ENCODE results near the gene TRIM8.

The TRIM8 gene

DNA sequence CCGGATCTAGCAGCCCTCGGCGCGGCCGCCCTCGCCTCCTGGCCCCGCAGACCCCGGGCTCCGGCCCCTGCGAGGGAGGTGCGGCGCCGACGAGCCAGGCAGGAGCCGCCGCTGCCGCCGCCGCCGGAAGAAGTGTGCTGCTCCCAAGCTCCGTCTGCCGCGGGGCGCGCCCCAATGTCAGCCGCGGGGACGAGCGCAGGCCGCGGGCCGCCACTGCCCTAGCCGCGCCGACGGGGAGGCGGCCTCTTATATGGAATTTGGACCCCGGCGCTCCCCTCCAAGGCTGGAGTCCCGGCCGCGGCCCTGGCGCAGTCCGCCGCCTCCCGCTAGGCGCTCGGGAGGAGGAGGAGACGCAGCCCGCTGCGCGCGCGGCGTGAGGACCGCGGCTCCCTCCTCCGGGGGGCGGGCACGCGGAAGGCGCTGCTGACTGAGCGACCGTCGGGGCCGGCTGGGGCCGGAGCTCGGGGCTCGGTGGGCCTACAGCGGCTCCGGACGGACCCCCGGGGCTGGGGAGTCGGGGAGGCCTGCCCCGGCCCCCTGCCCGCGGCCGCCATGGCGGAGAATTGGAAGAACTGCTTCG, at the start of gene TRIM8:
Gene TRIM8 (plus strand): TSS at position 414 of the 580 bp plus-strand sequence. CDS start 139 bp downstream, at position 553.
- DNase-seq, result no peak

GRCh38 chr10:102595293-102595692, 49.0 kb upstream of the TRIM8 start:
- no peak for DNase-seq

GRCh38 chr10:102595897-102596296, 48.4 kb upstream of the TRIM8 start:
- DNase-seq, result no peak

DNA sequence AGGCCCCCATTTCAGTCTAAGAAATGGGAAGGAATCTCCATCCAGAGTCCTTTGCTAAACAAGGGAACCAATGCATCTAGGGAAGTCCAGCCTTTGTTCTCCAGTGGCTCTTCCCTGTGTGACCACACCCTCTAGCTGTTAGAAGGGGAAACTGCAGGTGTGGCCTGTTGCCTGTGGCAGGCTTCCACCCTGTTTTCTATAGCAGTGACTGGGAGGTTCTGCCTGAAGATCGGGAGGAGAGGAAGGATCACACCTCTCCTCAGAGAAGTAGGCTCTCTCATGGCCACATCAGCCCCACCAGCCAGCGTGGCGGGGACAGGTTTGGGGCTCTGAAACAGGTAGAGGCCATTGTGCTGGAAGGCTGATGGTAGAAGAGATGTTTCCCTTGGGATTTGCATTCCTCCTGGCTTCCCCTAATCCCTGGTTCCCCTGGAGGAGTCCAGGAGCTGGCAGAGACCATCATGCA, 47.7 kb upstream of the TRIM8 start:
- DNase-seq, result peak; percentile 60

- DNase-seq, result no peak
These were observed 46.9 kb upstream of the TRIM8 start for GRCh38 chr10:102597131-102597991.

DNA sequence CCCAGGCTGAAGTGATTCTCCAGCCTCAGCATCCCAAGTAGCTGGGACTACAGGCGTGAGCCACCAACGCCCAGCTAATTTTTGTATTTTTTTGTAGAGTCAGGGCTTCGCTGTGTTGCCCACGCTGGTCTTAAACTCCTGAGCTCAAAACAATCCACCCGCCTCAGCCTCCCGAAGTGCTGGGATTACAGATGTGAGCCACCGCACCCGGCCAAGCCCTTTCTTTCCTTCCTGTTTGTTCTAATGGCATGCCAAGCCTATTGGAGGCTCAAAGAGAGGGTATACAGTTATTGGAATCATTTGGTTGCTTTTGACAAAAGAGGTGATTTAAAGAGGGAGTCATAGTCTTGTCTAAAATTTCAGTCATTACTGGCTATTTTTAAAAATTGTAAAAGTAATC, 46.0 kb upstream of the TRIM8 start:
- DNase-seq, result no peak

DNA sequence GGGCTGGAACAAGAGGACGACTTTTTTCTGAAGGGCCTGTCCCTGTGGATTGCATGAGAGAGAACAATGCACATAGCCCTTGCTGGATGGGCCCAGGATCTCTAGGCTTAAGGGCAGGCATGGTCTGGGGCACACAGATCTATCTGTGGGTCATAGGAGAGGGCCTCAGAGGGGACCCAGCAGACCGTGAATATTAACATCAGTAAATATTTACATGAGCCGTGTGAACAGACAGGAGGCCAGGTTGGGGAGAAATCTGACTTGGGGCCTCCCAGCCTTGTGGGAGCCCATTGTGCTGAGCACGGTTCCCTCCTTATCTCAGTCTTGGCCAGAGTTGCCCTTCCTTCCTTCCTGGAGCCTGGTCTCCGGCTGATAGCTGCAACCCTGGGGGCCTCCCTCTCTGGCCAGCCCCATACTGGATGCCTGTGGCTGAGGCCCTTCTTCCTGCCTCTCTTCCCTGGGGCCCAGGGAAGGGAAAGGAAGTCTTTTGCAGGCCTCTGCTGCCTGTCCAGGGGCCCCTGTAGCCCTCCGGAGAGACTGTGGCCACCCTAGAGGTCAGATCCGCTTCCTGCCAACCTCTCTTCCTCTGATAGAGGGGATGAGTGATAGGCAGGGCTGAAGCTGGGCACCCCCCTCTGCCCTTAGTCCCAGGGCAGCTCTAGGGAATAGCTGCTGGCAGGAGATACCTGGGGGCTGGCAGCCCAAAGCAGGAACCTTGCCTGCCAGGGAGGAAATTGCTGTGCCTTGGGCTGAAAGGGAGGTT, 44.5 kb upstream of the TRIM8 start:
- DNase-seq, result no peak

DNA sequence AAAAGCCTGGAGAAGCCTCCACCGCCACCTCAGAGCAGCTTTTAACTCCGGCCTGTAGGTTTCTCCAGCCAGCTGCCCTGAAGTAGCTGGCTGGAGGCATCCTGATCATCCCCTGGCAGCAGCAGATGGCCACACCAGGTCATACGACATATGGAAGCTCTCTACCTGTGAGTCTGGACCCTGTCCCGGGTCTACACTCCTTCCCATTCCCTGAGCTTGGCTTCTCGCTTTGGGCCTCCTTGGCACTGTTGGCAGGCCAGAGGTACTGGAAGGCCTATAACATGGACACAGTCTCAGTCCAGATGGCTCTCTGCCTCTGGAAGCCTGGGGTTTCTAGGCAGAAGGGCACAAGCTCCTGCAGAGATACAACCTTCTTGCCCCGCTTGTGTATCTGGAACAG, 43.5 kb upstream of the TRIM8 start:
- DNase-seq, result no peak

- no peak for DNase-seq
These were observed 42.6 kb upstream of the TRIM8 start for GRCh38 chr10:102601639-102602038.

DNA sequence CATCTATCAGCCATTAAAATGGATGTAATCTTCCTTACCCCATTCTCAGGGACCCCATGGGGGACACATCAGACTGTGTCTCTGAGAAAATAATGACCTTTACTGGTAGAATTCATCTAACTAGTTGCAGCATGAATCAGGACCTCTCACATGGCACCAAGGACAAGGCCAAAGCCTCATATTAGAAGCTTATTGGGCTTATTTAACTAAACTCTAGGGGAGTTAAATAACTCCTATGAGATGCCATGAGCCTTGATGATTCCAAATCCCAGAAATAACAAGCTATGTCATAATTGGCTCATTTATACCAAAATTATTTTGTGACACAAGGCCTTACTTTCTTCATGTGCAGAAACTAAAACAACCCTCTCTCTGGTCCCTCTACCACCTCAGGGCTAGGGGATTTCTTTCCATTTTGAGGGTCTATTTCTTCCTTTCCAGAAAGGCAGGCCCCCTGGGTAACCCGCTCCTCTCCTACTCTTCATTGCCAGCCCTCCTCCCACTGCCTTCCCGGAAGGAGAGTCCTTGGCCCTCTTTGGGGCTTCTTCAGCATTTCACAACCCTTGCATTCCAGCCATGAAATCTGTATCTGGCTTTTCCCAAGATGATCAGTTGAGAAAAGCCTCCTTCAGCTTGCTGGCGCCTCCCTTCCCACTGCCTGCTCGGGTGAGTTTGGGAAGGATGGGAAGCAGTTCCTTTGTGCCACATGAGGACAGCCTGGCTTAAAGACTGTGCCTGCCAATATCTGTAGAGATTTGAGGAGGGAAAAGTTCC, 41.8 kb upstream of the TRIM8 start:
- no peak for DNase-seq

- no peak for DNase-seq
These were observed 40.3 kb upstream of the TRIM8 start for GRCh38 chr10:102603946-102604345.

GRCh38 chr10:102604439-102604841, 39.8 kb upstream of the TRIM8 start:
- no peak for DNase-seq

- DNase-seq, result no peak
These were observed 38.6 kb upstream of the TRIM8 start for GRCh38 chr10:102605712-102606111.

GRCh38 chr10:102608487-102608886, 35.8 kb upstream of the TRIM8 start:
- no peak for DNase-seq

DNA sequence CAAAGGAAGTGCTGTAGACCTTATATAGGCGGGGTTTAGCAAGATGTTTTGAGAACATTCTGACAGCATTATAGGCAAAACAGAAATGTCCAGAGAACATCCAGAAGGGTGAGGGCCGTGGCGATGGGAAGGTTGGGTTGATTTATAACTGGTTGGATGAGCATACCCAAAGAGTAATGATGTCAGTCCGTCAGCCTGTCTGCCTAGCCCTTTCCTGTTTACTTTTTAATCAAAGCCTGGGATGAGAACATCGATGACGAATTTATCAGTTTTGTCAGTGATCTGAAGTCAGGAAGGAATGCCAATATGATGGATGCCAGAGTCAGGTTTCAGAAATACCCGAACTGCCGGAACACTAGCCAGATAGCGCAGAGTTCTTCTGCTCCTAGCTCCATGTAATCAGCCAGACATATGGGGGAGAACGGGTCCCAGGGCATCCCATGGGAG, 33.8 kb upstream of the TRIM8 start:
- DNase-seq, result no peak

- DNase-seq, result no peak
These were observed 32.7 kb upstream of the TRIM8 start for GRCh38 chr10:102611514-102612087.

DNA sequence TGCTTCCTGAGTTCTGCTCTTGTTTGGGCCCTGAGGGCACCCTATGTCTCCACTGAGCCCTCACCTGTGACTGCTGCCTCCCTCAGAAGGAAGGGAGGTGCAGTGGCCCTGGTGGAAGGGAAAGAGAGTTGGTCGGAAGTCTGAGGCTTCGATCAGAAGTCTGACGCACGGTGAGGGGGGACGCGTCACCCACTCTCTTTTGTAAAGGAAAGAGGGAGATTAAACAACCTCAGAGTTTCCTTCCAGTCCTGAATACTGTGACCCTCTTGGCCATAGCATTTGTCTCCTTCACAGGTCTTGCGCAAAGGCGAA, 31.4 kb upstream of the TRIM8 start:
- no peak for DNase-seq

DNA sequence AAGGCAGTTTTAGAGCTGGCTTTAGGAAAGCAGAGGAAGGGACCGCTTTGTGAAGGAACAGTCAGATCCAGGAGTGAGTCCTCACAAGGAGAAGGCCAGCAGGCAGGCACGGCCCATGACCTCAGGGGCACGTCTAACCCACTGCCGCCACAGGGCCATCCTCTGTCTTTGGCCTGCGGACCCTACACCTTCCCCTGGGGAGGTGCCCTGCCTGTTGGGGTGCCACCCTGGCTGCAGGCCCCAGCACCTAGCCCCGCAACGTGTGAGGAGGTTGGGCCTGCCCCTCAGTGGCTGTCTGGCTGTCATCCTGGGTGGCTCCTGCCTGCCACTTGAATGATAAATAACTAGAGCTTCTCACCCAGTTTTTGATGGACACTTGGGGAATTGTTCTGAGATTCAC, 31.0 kb upstream of the TRIM8 start:
- no peak for DNase-seq

DNA sequence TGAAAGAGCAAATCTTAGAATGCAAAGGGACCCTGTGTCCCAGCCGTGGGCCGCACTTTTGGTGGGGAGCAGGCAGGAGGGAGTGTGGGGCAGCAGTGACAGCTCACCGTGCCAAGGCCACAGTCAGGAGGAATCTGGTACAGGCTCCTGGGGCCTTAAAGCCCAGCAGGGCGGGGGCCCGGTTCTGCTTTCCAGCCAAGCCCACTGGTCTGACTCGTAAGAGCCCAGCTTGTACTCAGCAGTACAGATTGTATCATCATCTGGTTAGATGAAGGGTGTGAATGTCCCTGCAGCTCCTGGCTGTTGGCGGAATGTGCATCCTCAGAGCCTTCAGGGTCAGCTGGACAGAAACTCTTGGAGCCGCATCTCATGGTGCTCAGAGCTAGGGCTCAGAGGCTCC, 30.5 kb upstream of the TRIM8 start:
- no peak for DNase-seq

- DNase-seq, result no peak
These were observed 29.4 kb upstream of the TRIM8 start for GRCh38 chr10:102614888-102615287.

DNA sequence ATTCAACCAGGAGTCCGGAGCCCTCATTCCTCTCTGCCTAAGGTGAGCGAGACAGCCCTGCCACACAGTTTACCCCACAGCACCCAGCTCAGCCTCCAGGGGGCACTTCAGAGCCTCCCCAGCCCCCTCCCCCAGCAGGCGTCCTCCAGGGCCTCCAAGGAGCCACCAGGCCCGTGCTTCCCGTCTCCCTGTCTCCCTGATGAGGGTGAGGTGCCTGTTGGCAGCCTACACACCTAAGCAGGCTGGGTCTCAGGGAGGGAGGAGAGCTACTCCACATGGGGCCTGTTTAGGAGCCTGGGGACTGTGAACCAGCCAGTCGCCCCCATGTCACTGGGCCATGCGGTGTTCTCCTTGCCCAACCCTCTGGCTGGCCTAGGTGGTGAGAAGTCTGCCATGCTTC, 28.9 kb upstream of the TRIM8 start:
- no peak for DNase-seq

- no peak for DNase-seq
These were observed 28.1 kb upstream of the TRIM8 start for GRCh38 chr10:102616066-102616770.

Measured in retina (tissue), 1 donor.